ENCODE data around the gene RPS19BP1.

RPS19BP1 gene

DNA sequence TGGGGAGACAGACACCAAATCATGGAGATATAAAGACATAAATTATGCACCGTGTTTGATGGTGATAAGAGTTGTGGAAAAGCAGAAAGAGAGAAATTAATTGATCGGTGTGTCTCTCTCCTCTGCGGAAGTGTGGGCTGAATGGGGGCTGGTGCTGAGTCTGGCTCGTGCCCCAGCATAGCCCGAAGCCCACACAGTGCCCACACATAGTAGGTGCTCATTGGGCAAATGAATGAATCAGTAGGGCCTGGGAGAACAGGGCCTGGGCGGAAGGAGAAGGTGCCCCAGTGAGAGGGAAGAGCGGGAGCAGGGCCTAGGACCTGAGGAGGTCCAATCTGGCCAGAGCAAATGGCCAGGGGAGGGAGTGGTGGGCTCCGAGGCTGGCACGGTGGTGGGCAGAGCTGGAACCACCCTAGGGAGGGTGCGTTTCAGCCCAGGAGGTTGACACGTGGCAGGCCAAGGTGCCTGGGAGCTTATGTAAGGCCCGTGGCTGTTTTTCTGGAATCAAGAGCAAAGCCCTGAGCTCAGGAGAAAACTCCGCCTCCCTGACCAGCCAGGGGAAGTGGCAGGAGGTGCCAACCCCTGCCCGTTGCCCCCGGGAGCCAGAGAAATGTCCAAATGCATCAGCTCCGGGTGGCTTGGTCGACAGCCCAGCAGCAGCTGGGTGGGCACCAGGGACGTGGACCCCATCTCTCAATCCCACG is 35.9 kb upstream of the RPS19BP1 start:
- H2AFZ ChIP-seq (ENCODE audit: low read depth, low read length): no peak overlapping the region
- H3K27me3 ChIP-seq (ENCODE audit: insufficient read depth, low read length): peaks cover 2% of the 10 kb centered on the region
- no peak overlapping the region for H3K4me3 ChIP-seq (ENCODE audit: low read length)
- no peaks in the 10 kb centered on the region for H3K9me3 ChIP-seq (ENCODE audit: low read length)
- no peaks in the 10 kb centered on the region for H3K4me1 ChIP-seq (ENCODE audit: insufficient read depth, low read length)
- no peaks in the 10 kb centered on the region for H3K36me3 ChIP-seq (ENCODE audit: insufficient read depth, low read length)

DNA sequence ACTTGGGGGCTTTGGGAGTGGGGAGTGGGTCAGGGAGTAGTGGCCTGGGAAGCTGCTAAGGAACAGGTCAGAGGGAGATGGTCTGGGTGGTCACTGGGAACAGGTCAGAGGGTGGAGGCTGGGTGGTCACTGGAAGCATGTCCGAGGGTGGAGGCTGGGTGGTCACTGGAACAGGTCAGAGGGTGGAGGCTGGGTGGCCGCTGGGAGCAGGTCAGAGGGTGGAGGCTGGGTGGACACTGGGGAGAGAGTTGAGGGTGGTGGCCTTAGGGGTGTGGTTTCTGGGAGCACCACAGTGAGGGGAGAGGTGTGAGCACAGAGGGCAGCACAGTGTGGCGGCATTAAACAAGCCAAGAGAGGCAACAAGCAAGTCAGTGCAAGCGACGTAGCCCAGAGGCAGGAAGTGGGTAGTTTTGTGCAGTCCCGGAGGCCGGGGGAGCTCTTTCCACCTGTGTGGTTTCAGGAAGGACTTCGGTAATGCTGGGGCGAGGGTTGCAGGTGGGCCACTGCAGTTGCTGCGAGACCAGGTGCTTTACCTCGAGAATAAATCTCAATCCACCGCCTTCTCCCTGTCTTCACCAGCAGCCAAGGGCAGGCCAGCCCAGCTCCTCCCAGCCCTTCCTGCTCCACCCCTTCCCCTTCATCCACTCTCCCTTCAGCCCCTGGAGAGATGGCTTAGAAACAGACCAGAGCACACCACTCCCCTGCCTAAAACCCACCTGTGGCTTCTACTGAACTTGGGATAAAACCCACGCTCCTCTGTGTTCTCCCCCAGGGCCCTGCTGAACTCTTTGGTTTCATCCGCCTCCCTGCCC is 34.8 kb upstream of the RPS19BP1 start:
- H3K9me3 ChIP-seq (ENCODE audit: low read length): no peaks in the 10 kb centered on the region
- H2AFZ ChIP-seq (ENCODE audit: low read depth, low read length): no peak overlapping the region
- peaks cover 4% of the 10 kb centered on the region for H3K27me3 ChIP-seq (ENCODE audit: insufficient read depth, low read length)
- H3K4me1 ChIP-seq (ENCODE audit: insufficient read depth, low read length): no peaks in the 10 kb centered on the region
- no peaks in the 10 kb centered on the region for H3K36me3 ChIP-seq (ENCODE audit: insufficient read depth, low read length)
- no peak overlapping the region for H3K4me3 ChIP-seq (ENCODE audit: low read length)

DNA sequence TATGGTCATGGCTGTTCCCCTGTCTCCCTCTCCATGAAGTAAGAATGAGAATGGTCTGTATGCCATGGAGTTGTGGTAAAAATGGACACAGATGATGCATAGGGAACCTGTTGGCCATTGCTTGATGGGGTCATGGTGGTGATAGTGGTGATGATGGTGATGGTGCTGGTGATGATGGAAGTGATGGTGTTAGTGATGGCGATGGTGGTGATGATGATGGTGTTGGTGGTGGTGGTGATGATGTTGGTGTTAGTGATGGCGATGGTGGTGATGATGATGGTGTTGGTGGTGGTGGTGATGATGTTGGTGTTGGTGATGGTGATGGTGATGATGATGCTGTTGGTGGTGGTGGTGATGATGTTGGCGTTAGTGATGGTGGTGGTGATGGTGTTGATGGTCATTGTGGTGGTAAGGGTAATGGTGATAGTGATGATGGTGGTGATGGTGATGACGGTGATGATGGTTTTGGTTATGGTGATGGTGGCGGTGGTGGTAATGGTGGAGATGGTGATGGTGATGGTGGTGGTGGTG is 32.9 kb upstream of the RPS19BP1 start:
- H3K4me1 ChIP-seq (ENCODE audit: insufficient read depth, low read length): no peaks in the 10 kb centered on the region
- no peaks in the 10 kb centered on the region for H3K9me3 ChIP-seq (ENCODE audit: low read length)
- H3K4me3 ChIP-seq (ENCODE audit: low read length): no peak overlapping the region
- H2AFZ ChIP-seq (ENCODE audit: low read depth, low read length): no peak overlapping the region
- no peaks in the 10 kb centered on the region for H3K36me3 ChIP-seq (ENCODE audit: insufficient read depth, low read length)
- H3K27me3 ChIP-seq (ENCODE audit: insufficient read depth, low read length): peaks cover 6% of the 10 kb centered on the region

DNA sequence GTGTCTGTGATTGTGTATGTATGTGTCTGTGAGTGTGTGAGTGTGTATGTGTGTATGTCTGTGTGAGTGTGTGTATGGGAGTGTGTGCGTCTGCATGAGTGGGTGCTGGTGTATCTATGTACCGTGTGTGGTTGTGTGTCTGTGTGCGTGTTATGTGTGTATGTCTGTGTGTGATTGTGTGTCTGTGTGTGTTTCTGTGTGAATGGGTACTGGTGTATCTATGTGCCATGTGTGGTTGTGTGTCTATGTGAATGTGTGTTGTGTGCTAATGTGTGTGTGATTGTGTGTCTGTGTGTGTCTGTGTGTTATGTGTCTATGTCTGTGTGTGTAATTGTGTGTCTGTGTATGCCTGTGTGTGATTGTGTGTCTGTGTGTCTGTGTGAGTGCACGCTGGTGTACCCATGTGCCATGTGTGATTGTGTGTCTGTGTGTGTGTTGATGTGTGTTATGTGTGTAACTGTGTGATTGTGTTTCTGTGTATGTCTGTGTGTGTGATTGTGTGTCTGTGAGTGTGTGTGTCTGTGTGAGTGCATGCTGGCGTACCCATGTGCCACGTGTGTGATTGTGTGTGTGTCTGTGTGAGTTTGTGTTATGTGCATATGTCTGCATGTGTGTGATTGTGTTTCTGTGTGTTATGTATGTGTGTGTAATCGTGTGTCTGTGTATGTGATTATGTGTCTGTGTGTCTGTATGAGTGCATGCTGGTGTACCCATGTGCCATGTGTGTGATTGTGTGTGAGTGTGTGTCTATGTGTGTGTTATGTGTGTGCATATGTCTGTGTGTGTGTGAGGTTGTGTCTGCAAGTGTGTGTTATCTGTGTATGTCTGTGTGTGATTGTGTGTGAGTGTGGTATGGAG is 31.3 kb upstream of the RPS19BP1 start:
- Histone ChIP-seq H3K4me1 (ENCODE audit: insufficient read depth, low read length) (no peaks in the 10 kb centered on the region), H3K36me3 (ENCODE audit: insufficient read depth, low read length) (no peaks in the 10 kb centered on the region), H3K27me3 (ENCODE audit: insufficient read depth, low read length) (peaks cover 20% of the 10 kb centered on the region), H3K4me3 (ENCODE audit: low read length) (no peak overlapping the region), H3K9me3 (ENCODE audit: low read length) (no peaks in the 10 kb centered on the region), H2AFZ (ENCODE audit: low read depth, low read length) (no peak overlapping the region)

DNA sequence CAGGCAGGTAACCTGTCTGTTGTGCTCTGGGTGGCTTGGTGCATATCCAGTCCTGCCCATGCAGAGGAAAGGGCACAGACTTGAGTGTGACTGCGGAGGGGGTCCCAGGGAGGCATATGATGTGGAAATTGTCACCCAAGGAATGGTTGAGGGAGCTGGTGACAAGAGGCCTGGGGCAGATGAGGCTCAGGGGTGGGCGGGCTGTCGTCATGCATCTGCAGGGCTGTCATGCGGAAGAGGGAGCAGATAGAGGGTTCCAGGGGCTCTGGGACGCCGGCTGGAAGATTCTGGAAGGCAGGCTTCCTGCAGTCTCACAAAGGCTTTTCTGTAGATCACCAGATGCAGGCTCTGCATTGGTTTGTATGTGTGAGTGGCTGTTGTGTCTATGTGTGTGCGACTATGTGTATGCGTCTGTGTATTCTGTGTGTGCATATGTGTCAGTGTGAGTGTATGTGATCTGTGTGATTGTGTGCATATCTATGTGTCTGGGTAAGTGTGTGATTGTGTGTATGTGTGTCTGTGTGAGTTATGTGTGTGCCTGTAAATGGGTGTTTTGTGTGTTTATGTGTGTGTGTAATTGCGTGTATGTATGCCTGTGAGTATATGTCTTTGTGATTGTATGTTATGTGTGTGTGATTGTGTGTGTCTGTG is 30.4 kb upstream of the RPS19BP1 start:
- H3K36me3 ChIP-seq (ENCODE audit: insufficient read depth, low read length): no peaks in the 10 kb centered on the region
- H3K27me3 ChIP-seq (ENCODE audit: insufficient read depth, low read length): peaks cover 28% of the 10 kb centered on the region
- H3K4me3 ChIP-seq (ENCODE audit: low read length): no peak overlapping the region
- H2AFZ ChIP-seq (ENCODE audit: low read depth, low read length): no peak overlapping the region
- H3K4me1 ChIP-seq (ENCODE audit: insufficient read depth, low read length): no peaks in the 10 kb centered on the region
- no peaks in the 10 kb centered on the region for H3K9me3 ChIP-seq (ENCODE audit: low read length)

DNA sequence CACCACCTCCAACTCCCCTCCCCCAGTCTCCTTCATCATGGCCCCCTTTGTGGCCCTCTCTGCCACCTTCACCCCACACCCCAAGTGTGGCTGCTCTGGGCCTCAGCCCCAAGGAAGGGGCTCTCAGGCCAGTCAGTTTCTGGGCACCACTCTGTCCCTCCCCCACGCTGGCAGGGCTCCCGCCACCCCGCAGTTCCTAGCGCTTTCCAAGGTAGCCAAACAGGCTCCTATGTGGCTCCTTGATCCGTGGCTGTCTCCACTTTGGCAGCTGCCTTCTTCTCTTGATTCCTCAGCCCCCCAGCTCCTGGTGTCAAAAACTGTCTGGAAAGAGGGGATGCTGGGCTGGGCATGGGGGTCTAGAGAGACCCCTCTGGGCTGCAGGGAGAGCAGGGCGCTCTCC is 27.6 kb upstream of the RPS19BP1 start:
- H3K36me3 ChIP-seq (ENCODE audit: insufficient read depth, low read length): no peaks in the 10 kb centered on the region
- peaks cover 51% of the 10 kb centered on the region for H3K27me3 ChIP-seq (ENCODE audit: insufficient read depth, low read length)
- H3K4me1 ChIP-seq (ENCODE audit: insufficient read depth, low read length): no peaks in the 10 kb centered on the region
- no peaks in the 10 kb centered on the region for H3K9me3 ChIP-seq (ENCODE audit: low read length)
- no peak overlapping the region for H2AFZ ChIP-seq (ENCODE audit: low read depth, low read length)
- no peak overlapping the region for H3K4me3 ChIP-seq (ENCODE audit: low read length)

DNA sequence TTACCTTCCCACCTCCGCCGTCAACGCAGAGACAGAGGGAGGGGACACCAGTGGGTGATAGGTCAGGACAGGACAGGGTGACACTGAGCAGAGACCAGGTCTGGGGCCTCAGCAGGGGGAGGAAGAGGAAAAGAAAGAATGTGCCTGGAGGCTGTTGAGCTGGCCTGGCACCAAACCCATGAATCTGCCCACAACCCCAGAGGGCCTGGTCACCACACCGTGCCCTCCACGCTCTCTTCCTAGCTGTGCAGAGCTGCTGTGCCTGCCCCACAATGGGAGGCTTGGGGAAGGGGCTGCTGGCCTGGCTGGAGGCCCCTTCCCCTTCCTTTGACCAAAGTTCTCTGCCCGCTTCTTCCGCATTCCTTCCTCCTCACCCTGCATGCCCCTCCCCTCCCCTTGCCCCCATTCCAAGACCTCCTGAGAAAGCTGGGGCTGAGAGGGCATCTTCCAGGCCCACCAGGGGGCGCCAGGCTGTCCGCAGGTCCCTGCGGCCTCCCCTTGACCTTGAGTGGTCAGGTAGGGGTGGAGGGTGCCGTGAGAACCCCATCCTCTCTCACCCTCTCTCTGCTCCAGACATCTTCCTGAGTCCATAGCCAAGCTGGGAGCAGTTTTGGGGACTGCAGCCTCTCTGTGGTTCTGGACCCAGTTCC is 27.0 kb upstream of the RPS19BP1 start:
- no peaks in the 10 kb centered on the region for H3K36me3 ChIP-seq (ENCODE audit: insufficient read depth, low read length)
- peaks cover 51% of the 10 kb centered on the region for H3K27me3 ChIP-seq (ENCODE audit: insufficient read depth, low read length)
- no peak overlapping the region for H3K4me3 ChIP-seq (ENCODE audit: low read length)
- no peak overlapping the region for H2AFZ ChIP-seq (ENCODE audit: low read depth, low read length)
- H3K4me1 ChIP-seq (ENCODE audit: insufficient read depth, low read length): no peaks in the 10 kb centered on the region
- no peaks in the 10 kb centered on the region for H3K9me3 ChIP-seq (ENCODE audit: low read length)

DNA sequence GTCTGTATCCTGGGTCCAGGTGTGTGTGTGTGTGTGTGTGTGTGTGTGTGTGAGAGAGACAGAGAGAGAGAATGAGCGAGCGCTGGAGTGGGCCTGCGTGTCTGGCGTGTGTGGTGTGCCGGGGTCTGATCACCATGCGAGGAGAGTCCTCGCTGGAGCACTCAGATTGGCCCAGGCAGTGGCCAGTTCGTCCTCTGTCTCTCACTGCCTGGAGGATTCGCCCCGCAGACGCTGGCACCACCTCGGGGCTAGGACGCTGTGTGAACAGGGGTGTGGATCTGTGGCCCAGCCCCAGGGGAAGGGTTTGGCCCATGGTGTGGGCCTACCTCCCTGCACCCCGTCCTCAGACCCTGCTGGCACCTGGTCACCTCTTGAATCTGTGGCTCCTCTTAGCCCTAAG is 26.4 kb upstream of the RPS19BP1 start:
- no peak overlapping the region for H3K4me3 ChIP-seq (ENCODE audit: low read length)
- H3K4me1 ChIP-seq (ENCODE audit: insufficient read depth, low read length): no peaks in the 10 kb centered on the region
- H3K27me3 ChIP-seq (ENCODE audit: insufficient read depth, low read length): peaks cover 51% of the 10 kb centered on the region
- H3K9me3 ChIP-seq (ENCODE audit: low read length): no peaks in the 10 kb centered on the region
- H2AFZ ChIP-seq (ENCODE audit: low read depth, low read length): no peak overlapping the region
- no peaks in the 10 kb centered on the region for H3K36me3 ChIP-seq (ENCODE audit: insufficient read depth, low read length)

DNA sequence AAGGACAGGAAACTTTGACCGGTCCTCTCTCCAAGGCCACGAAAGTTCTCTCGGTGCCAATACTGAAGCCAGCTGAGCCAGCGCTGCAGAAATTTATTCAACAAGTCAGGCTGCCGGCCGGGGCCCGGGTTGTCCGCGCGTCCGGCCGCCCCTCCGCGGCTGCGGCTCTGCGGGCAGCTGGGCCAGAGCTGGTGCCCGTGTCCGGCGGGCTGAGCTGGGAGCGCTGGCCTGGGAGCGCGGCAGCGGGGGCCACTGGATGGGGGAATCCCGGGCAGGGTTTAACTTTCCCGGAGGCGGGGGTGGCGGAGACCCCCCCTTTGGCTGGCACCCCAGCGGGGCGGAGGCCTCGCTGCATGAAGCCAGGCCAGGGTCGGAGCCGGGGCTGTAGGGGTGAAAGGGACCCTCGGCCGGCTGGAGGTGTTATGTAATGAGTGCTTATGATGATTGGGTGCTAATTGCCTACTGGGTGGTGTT is 25.7 kb upstream of the RPS19BP1 start:
- Histone ChIP-seq H3K4me3 (ENCODE audit: low read length) (no peak overlapping the region), H3K27me3 (ENCODE audit: insufficient read depth, low read length) (peaks cover 51% of the 10 kb centered on the region), H3K4me1 (ENCODE audit: insufficient read depth, low read length) (no peaks in the 10 kb centered on the region)

DNA sequence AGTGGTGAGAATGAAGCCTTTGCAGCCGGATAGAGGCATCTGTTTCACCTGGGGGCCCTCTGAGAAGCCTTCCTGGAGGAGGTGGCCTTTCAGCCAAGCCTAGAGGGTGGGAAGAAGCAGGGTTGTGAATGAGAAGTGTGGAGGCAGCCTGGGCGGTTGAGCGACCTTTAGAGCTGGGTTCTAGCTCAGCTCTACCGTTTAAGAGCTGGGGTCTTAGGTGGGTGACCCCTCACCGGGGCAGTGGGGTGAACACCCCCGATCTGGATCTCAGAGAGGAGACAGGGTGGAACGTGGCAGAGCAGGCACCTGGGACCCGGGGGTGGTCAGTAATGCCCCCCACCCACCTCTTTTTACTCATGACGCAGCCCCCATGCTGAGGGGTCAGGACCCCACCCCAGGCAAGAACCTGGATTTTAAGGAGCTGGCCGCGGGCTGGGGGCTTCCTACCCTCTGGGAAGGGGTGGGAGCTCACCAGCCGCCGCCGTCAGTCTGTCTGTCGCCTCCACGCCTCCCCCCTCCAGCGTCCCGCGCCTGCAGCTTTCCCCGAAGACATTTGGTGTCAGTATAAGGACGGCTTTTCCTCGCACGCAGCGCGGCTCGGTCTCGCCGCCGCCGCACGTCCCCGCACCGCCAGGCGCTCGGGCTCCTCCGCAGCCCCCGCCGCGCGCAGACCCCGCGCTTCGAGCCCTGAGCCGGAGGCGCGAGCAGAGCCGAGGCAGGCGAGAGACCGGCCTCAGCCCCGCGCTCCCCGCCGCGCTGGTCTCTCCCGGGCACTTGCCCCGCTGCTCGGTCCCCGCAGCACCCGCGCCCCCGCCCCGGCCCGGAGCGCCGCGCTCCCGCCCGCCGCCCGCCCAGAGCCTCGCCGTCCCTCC is 24.7 kb upstream of the RPS19BP1 start:
- Histone ChIP-seq H3K9me3 (ENCODE audit: low read length) (no peaks in the 10 kb centered on the region), H3K4me3 (ENCODE audit: low read length) (no peak overlapping the region), H3K4me1 (ENCODE audit: insufficient read depth, low read length) (no peaks in the 10 kb centered on the region), H2AFZ (ENCODE audit: low read depth, low read length) (no peak overlapping the region), H3K27me3 (ENCODE audit: insufficient read depth, low read length) (peaks cover 49% of the 10 kb centered on the region), H3K36me3 (ENCODE audit: insufficient read depth, low read length) (no peaks in the 10 kb centered on the region)

More for the DNA sequence above, 25.7 kb upstream of the RPS19BP1 start:
- Histone ChIP-seq H3K36me3 (ENCODE audit: insufficient read depth, low read length) (no peaks in the 10 kb centered on the region), H3K9me3 (ENCODE audit: low read length) (no peaks in the 10 kb centered on the region), H2AFZ (ENCODE audit: low read depth, low read length) (no peak overlapping the region)

DNA sequence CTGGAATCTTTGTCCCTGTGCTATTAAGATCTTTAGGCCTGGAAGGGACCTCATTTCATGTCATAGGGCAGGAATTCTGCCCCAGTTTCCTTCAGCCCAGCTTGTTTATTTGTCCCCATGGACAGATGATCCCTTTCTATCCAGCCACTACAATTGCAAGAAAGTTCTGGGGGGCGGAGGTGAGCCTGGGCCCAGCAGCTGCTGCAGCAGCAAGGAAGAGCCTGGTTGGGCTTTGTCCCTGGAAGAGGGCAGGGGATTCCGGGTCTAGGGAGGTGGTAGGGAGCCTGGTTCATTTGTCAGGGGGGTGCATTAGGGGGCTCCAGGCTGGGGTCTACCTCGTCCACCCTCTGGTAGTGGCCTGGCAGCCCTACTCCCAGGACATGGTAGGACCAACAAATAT is 21.6 kb upstream of the RPS19BP1 start:
- Histone ChIP-seq H3K27me3 (ENCODE audit: insufficient read depth, low read length) (peaks cover 50% of the 10 kb centered on the region), H3K9me3 (ENCODE audit: low read length) (no peaks in the 10 kb centered on the region)

More for the DNA sequence above, 21.6 kb upstream of the RPS19BP1 start:
- Histone ChIP-seq H3K4me3 (ENCODE audit: low read length) (no peak overlapping the region), H3K36me3 (ENCODE audit: insufficient read depth, low read length) (no peaks in the 10 kb centered on the region), H3K4me1 (ENCODE audit: insufficient read depth, low read length) (no peaks in the 10 kb centered on the region), H2AFZ (ENCODE audit: low read depth, low read length) (no peak overlapping the region)

All from neuron (in vitro differentiated cells).